SW 1271 (cell line): Measurements from ENCODE around the gene CEND1.

Source experiments
- DNase-seq, 2 experiments: peaks; one replicate each; lab custom pipeline; 2025; lab: John Stamatoyannopoulos, UW

CEND1 gene

DNA sequence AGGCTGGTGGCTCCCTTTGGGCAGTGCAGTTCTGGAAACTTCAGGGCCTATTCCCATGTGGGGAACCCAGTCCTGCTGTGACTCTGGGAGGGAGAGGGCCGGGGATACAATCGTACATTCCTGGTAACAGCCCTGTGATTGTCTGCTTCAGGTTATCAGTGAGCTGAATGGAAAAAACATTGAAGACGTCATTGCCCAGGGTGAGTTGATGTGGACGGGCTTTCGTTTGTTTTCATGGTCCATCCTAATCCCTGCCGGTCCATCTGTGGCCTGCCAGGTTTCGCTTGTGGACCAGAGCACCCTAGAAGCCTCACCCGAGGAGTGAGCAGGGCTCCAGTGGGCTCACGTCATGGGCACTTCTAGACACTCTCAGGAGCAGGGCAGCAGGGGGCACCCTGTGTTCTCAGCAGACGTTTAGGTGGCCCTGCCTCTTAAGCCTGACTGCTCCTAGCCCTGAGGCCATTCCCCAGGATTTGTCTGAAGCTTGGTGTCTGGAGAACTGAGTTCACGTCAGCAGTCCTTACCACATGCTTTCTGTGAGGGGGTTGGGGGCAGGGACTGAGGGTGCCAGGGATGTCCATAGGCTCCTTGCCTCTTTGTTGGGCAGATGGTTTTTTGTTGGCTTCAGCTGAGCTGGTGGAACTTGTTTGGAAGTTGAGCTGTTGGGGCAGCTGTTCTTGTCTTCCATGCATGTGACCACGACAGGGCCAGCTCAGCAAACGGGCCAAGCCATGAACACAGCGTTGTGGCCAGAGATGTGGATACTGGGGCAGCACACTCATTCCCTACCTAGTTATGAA lies 21.8 kb upstream of the CEND1 start:
- DNase-seq, result no peak

DNA sequence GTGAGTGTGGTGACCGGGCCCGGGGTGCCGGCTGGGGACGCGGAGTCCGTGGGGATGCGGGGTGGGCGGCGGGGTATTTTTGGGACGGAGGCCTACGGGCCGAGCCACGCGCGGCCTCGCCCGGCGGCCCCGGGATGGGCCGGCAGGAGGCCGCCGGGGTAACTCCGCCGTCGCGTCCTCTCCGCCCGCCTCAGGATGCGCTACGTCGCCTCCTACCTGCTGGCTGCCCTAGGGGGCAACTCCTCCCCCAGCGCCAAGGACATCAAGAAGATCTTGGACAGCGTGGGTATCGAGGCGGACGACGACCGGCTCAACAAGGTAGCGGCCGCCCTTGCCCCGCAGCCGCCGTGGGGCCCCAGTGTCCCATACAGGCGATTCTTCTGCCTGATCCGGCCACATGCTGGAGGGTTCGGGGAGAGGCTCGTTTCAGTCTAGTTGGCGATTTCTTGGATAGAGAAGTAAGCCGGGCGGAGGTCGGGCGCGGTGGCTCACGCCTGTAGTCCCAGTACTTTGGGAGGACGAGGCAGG lies 20.2 kb upstream of the CEND1 start:
- no peak for DNase-seq

DNA sequence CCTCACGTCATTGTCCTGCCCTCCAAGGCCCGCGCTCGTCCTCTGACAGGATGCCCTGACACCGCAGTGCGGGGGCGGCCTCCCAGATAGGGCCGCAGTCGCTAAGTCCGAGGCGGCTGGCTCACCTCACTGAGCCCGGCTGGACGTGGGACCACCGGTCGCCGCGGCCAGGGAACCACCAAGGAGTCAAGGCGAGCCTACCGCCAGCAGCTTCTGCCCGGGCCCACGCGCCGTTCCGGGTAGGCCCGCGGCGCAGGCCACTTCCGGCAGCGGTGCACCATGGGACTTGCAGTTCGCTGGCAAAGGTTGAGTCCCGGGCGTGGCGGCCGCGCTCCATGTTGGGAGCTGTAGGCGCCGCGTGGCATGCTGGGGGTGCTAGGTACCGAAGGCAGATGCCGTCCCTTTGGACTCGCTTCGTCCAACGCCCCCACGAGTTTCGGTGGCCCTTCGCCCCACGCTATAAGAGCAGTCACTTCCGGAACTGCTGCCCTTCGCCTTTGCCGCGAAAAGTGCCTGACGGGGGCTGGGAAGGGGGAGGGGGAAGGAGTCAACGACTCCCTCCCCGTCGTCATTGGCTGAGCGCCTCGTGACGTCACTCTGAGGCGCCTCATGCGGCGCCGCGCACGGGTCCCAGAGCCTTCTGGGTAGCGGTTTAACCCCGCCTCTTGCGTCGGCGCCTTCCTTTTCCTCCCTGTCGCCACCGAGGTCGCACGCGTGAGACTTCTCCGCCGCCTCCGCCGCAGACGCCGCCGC lies 19.6 kb upstream of the CEND1 start, which contains the start of gene RPLP2:
RPLP2 (plus strand) TSS at position 681 of the 753 bp plus-strand sequence. CDS start 268 bp downstream, outside the sequence.
- DNase-seq, result peak; percentile 96 to 97

DNA sequence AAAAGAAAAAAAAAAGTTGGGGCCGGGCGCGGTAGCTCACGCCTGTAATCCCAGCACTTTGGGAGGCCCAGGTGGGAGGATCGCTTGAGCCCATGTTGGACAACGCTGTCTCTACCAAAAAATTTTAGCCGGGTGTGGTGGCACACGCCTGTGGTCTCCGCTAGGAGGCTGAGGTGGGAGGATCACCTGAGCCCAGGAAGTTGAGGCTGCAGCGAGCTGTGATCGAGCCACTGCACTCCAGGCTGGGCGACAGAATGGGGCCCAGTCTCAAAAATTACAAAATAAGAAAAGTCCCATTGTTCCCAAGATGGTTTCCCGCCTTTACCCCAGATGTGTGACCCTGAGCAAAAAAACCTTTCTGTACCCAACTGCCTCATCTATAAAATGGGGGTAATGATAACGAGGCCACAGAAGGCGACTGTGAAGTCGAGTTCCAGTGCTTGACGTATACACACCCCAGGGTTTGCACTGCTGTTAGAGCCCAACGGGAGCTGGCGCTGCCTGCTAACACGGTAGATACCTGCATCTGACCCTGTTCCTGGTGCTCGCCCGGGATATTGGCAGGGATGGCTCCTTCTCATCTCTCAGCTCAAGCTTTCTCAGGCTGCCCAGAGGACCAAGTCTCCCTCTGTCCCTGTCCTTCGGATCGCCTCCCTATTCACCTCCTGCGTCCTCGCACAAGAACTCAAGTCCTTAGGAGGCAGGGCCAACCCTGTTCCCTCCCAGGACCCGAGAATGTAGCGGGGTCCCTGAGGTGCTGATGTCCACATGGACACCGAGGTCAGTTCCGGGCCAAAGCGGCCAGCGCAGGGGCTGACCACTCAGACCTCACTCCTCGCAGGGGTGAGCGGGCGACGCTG lies 18.8 kb upstream of the CEND1 start:
- DNase-seq, result peak in 1 of 2 experiments; percentile 60

DNA sequence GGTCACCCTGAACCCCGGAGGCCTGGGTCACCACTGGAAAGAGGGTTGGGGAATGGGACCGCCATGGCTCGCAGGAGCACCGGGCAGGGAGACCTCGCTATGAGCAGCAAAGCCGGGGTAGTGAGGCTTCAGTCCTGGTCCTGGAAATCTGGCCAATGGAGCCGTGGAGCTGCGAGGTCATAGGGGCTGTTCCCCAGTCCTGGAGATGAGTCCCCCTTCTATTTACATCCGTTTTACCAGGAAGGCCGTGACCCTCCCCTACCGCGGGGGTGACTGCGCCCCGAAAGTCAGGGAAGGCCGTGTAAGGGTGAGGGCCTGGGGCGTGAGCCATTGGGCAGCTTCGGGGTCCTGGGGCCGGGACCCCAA lies 14.7 kb upstream of the CEND1 start:
- DNase-seq, result no peak

DNA sequence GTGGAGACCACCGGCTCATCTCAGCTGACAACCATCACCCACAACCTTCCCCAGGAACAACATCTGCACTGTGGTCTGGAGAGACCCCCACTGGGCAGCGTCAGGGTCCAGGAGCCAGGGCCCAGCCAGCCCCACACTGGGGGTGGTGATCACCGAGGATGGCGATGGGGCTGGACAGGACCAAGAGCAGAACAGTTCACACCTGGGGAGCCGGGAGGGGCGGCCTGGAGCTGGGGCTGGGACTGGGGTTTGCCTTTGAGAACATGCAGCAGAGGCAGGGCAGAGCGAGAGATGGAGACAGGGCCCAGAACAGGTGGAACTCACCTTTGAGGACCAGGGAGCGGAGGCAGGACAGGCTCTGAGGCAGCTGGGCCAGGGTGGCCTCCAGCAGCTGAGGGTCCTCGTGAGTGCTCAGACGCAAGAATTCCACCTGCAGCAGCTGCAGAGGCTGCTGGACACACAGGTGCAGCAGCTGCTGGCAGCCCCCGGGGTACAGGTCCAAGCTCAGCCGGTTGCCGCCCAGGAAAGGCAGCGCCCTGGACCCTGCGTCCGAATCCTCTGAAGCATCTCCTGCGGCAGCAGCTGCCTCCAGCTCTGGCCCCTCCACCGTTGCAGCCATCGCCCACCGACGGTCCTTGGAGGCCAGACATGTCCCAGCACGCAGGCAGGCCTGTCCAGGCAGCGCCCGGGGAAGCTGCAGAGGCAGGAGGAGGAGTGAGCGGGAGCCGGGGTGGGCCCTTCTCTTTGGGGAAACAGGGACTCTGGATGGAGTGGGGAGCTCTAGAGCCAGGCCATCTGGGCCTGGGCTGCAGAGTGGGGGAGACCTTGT lies 14.1 kb upstream of the CEND1 start:
- DNase-seq, result no peak

DNA sequence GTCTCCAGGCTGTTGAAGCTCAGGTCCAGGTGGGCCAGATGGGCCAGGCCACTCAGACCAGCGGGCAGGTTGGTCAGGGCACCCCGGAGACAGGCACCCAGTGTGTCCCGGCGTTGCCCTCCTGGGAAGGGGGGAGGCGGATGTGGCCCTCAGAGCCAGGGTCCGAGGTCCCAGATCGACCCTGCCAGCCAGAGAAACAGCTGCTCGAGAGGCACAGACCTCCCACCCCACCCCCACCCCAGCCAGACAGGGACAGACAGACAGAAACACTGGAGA lies 13.5 kb upstream of the CEND1 start:
- DNase-seq, result no peak

DNA sequence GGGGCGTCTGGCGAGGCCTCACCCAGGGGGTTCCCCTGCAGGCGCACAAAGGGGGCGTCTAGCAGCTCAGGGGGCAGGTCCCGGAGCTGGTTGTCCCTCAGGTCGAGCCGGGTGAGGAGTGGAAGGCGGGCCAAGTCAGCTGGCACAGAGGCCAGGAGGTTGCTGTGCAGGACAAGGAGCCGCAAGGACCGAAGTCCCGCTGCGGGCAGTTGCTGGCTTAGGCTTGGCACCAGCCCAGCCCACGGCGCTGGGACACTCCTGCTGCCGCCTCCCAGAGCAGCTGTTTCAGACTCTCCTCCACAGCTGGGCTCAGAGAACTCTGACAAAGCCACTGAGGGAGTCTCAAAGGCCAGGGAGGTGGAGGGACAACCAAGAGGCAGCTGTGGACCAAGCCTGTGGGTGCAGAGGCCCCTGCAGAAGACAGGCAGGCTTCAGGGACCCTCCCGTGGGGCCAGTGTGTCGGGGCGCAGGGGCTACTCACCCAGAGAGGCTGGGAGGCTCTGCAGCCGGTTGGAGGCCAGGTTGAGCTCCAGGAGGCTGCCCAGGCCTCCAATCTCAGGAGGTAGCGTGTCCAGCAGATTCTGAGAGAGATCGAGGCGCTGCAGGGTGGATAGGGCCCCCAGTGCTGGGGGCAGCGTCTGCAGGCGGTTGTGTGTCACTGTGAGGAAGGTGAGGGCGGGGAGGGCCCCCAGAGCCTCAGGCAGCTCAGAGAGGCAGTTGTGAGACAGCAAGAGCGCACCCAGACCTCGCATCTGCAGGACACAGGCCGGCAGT lies 13.0 kb upstream of the CEND1 start:
- no peak for DNase-seq

DNA sequence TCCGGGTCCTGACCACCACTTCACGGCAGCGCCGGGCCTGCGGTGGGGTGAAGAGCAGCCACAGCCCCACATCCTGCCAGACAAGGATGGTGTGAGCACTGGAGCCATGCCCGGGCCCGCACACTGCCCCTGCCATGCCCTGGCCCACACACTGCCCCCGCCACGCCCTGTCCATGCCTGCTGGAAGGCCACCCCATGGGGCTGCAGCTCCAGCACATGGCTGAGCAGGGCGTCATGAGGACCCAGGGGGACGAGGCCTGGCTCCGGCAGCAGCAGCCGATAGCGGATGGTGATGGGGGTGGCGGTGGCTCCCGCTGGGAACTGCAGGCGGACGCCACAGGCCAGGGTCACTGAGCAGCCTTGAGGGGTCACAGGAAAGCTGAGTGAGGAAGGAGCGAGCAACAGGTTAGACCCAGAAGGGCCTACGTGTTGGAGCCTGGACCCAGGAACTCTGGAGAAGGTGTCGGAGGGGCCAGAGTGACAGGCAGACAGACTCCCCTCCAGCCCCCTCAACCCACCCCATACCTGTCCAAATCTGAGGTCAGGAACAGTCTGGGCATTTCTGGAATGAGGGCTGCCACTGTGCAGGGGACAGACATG lies 12.2 kb upstream of the CEND1 start:
- DNase-seq, result no peak

DNA sequence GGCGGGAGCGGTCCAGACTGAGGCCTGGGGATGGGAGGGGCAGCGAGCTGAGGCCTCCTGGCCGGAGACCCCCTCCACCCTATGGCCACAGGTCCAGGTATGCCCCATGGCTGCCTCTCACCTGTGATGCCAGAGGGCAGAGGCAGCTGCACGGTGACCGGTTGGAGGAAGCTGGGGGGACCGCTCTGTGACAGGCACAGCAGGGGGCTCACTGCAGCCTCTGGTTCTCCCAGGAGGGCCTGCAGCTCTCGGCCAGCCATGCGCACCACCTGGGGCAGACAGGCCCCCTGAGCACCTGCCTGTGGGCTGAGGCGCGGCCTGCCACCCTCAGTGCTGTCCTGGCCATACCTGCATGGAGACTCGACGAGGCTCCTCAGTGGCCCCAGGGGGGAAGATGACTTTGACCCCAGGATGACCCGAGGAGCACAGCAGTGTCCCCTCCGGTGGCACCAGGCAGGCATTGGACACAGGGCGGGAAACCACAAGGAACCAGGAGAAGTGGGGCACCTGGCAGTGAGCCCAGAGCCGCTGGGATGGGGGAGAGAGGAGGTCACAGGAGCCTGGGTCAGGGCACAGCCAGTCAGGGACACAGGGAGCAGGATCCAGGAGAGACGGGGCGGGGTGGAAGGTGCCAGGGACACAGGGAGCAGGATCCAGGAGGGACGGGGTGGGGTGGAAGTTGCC lies 11.3 kb upstream of the CEND1 start:
- DNase-seq, result no peak

DNA sequence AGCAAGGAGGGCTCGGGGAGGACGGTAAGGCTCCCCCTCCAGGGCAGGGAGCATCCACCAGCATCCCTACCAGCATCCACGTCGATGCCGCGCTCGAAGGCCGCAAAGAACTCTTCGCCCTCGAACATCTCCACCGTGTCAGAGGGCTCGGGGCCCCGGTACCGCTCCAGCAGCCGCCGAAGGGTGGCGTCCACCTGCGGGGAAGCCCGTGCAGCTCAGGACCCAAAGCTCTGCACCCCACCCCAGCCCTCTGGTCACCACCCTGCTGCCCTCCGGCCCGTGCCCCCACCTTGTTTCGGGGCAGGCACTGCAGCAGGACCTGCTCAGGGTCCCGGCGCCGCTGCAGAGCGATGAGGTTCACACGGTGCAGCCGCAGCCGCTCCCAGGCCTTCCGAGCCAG lies 10.6 kb upstream of the CEND1 start:
- DNase-seq, result no peak

DNA sequence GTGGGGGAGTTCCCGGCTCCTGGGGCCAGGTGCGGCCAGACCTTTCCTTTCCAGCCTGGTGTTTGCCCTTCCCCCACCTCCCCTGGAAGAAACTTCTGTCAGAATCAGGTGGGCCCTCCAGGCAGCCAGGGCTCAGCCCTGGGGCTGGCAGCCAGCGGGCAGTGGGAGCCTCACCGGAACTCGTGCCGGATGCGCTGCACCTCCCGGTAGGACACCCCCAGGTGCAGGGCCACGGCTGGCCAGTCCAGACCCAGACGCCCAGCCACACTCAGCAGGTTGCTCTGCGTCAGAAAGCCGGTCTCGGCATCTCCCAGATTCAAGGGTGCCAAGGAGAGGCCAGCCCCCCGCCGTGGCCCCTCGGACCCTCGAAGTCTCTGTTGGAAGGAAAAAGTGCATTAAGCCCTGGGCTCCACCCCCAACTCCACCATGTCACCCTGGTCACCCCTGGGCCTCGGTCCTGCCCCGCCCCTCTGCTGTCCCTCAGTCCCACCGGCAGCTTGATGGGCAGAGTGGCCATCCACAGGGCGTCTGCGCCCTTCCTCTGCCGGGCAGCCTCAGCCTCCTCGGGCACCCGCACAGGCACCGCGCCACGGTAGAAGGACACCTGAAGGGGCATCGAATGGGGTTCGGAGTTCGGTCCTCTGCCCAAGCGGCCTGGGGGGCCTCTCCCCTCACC lies 9.9 kb upstream of the CEND1 start:
- DNase-seq, result no peak

DNA sequence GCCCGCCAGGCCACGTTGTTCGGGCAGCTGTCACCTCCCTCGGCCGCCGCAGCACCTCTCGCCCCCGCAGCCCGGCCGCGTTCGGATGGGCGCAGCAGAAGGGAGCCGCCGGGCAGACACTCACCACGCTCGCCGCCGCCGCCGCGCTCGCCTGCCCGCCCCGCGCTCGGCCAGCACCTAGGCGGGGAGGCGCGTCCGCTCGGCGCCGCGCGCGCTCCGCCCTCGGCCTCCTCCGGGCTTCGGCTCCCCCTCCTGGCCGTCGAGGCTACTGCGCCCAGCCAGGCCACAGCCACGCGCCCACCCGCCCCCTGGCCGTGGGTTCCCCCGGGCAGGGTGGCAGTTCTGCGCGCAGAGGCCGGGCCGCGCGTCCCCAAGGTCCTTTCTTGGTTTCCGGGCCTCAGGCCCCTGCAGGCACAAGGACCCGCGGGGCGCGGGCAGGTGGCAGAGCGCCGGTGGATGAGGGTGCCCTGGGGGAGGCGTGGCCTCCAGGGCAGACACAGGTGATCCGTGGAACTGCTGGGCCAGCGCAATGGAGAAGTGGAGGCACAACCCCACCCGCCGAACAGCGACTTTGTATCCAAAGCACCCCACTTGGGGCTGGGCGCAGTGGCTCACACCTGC lies 8.3 kb upstream of the CEND1 start, which contains the start of gene SLC25A22:
SLC25A22 (minus strand) TSS at position 189 of the 621 bp plus-strand sequence. CDS start 3,275 bp downstream, outside the sequence.
- peak in 1 of 2 experiments; percentile 62 for DNase-seq

DNA sequence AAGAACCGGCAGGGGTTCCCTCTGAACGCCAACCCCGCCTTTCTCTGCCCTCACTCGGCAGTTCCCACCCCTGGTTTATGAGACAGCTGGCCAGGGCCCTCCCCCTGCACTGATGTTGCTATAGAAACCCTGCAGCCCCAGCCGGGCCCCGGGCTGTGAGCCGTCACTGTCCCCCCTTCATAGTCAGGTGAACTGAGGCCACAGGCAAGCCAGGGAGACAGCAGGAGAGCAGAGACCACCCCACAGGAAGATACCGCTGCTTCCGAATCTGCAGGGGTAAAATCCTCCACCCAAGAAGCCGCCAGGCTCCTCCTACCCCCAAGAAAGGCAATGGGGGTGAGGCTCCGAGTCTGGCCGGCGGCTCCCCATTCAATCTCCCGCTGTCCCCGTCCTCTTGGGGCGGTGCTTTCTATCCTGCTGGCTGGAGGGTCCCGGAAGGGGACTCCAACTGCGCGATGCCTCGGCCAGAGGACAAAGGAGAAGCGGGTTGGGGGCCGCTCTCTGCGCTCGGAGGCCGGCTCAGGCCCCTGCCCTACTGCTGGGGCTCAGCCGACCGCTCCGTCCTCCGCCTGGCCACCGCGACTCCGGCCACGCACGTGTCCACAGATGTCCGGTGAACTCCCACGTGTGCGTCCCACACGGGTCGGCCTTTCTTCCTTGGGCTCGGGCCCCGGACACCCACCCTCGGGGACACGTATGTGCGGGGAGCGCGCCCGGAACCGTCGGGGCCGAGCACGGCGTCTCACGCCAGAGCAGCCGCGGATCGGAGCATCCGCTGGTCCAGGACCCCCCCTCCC lies 7.6 kb upstream of the CEND1 start:
- DNase-seq, result peak; percentile 48 to 74

DNA sequence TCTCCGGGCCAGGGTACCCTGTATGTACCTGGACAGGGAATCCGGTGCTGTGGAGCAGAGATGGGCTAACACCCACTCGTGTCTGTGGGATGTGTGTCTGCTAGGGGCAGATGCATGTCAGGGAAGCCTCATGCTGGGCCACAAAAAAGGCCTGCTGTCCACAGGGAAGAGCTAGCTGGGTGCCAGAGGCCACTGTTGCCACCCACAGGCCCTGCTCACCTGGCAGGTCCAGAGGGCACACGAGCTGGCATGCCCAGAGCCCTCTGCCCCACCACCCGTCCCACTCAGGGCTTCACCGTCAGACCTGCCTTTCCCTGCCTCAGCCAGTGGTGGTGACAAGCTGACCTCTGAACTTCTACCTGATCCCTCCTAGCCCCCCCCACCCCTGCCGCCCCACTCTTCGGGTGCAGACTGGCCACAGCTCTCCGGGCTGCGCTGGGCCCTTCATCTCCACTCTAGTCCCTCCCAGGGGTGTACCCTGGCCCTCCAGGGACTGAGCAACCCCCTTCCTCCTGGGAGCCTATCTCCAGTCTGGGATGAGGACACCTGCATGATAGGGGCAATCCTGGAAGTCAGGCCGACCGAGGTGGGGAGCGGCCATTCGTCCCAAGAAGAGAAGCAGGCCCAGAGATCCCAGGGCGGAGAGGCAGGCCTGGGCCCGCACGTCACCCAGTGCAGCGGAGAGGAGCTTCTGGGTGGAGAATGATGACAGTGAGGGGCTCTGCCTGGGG lies 6.8 kb upstream of the CEND1 start:
- no peak for DNase-seq

DNA sequence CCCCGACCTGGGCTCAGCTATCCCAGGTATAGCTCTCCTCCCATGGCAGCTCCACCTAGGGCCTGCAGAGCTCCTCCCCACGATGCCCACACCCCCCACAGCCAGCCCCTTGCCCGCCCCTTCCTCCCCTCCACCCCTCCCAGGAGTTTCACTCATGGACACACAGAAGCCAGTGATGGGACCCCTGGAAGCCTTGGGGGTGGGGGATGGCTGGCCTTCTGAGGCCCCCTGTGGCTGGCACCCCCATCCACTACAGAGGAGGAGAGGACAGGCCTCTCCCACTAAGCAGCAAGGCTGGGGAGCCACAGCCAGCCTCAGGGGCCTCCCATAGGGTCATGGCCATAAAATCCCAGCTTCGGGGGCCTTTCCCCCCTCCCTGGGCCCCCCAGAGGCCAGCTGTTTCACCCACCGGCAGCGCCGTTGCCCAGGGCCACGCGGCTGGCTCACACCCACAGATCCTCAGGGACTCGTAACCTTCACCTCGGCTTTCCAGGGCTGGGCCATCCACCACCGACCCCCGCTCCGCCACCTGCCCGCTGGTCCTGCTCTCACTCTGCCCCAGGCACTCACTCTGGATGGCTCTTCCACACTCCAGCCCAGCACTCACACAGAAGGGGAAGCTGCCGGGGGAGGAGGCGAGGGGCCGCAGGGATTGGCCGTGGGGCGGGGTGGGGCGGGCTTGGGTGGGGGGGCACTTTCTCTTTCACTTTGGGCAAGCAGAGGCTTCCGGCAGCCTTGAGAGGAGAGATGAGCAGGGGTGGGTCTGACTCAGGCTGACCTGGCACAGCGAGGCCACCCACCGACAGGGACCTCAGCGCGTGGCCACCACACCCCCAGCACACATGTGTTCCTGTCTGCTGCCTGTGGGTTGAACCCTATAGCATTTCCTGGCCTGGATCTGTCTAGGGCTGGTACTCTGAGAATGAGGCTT lies 6.0 kb upstream of the CEND1 start:
- DNase-seq, result peak; percentile 68 to 72
